H1 (cell line): ENCODE data around the gene P2RY13. TPM values are rescaled to one million over a fixed set of nuclear protein-coding genes. Genes with fewer than 3 reads are reported as not detected.

Experiments
- CTCF ChIA-PET: fragments of 300-600 bp; sonication (Branson Sonifier 250); formaldehyde crosslinking; loops from one replicate; lab custom pipeline; 2021; ENCODE audit not compliant: partially characterized antibody; lab: Charles Lee
- POLR2A ChIA-PET: fragments of 300-600 bp; sonication (Branson Sonifier 250); formaldehyde crosslinking; loops from one replicate; lab custom pipeline; 2021; ENCODE audit warnings: inconsistent platforms; ENCODE audit not compliant: partially characterized antibody; lab: Charles Lee
- DNase-seq, 2 experiments: peaks; one replicate each; pipeline versions ENCODE4 v3.0.0 to v3.0.0-alpha.2; 2010 to 2022; ENCODE audit warnings: low spot score in 2 of 2, low read depth in 1 of 2, mixed read lengths in 1 of 2
- FAIRE-seq: peaks from 2 replicates; lab custom pipeline; 2011; peaks lifted over from hg19 to GRCh38; lab: Jason Lieb, UNC
- H2AFZ ChIP-seq: 2 replicates; pipeline ENCODE4 v1.8.1; 2012; ENCODE audit warnings: low read length, inconsistent platforms
- H2AK5ac ChIP-seq: 2 replicates; pipeline ENCODE4 v1.6.1; 2013; ENCODE audit warnings: low read depth, low read length
- H2BK120ac ChIP-seq: replicated peaks from 2 replicates; pipeline ENCODE3; 2013; ENCODE audit warnings: low read depth, low read length, inconsistent platforms
- H2BK12ac ChIP-seq: 2 replicates; pipeline ENCODE4 v1.6.1; 2013; ENCODE audit warnings: low read depth, low read length
- H2BK15ac ChIP-seq: 2 replicates; pipeline ENCODE4 v1.6.1; 2013; ENCODE audit warnings: low read length
- H2BK20ac ChIP-seq: 2 replicates; pipeline ENCODE4 v1.6.1; 2013; ENCODE audit warnings: low read length
- H2BK5ac ChIP-seq: 2 replicates; pipeline ENCODE4 v1.6.1; 2013; ENCODE audit warnings: low read depth, low read length
- H3K14ac ChIP-seq: 2 replicates; pipeline ENCODE4 v1.6.1; 2013; ENCODE audit warnings: inconsistent platforms; ENCODE audit not compliant: insufficient read length
- H3K18ac ChIP-seq: 2 replicates; pipeline ENCODE4 v1.6.1; 2013; ENCODE audit warnings: low read length; ENCODE audit errors: extremely low read depth
- H3K23ac ChIP-seq: 2 replicates; pipeline ENCODE4 v1.6.1; 2013; ENCODE audit warnings: inconsistent platforms; ENCODE audit not compliant: insufficient read length
- H3K23me2 ChIP-seq: 2 replicates; pipeline ENCODE4 v1.6.1; 2013; ENCODE audit warnings: low read depth, low read length
- H3K27ac ChIP-seq: 2 replicates; pipeline ENCODE4 v1.6.1; 2011; ENCODE audit warnings: low read depth, low read length, inconsistent platforms
- H3K27me3 ChIP-seq, 4 experiments: replicated peaks in 1 of 4; 1 replicate in 1 of 4; 2 replicates in 3 of 4; pipeline versions ENCODE4 v1.6.1 to v1.8.1; 2011 to 2013; ENCODE audit warnings: low read length in 3 of 4, mild to moderate bottlenecking in 3 of 4, inconsistent platforms in 2 of 4, mixed read lengths in 2 of 4, moderate library complexity in 1 of 4; ENCODE audit not compliant: control insufficient read depth in 3 of 4, insufficient read depth in 3 of 4; ENCODE audit errors: extremely low read depth in 1 of 4
- H3K36me3 ChIP-seq, 4 experiments: 2 replicates each; pipeline versions ENCODE4 v1.6.1 to v1.8.1; 2011 to 2013; ENCODE audit warnings: mild to moderate bottlenecking in 4 of 4, low read length in 3 of 4, moderate library complexity in 2 of 4, control low read depth in 1 of 4, inconsistent platforms in 1 of 4; ENCODE audit not compliant: insufficient read depth in 4 of 4, control insufficient read depth in 2 of 4
- H3K4ac ChIP-seq: replicated peaks from 2 replicates; pipeline ENCODE3; 2013; ENCODE audit warnings: low read length, low read depth, mixed read lengths, inconsistent platforms; ENCODE audit not compliant: insufficient read length
- H3K4me1 ChIP-seq, 4 experiments: replicated peaks in 1 of 4; 1 replicate in 1 of 4; 2 replicates in 3 of 4; pipeline versions ENCODE4 v1.6.1 to v1.8.1; 2011 to 2013; ENCODE audit warnings: low read length in 3 of 4, inconsistent platforms in 2 of 4, mixed read lengths in 1 of 4; ENCODE audit not compliant: insufficient read depth in 4 of 4, control insufficient read depth in 3 of 4
- H3K4me2 ChIP-seq, 2 experiments: 2 replicates each; pipeline versions ENCODE4 v1.6.1 to v1.8.1; 2011 to 2013; ENCODE audit warnings: low read depth in 2 of 2, low read length in 2 of 2, control low read depth in 1 of 2, inconsistent platforms in 1 of 2, mild to moderate bottlenecking in 1 of 2; ENCODE audit not compliant: insufficient read depth in 1 of 2
- H3K4me3 ChIP-seq, 4 experiments: fragments of 200-600, 300-600 bp in 1 of 4; sonication (generic), shearing (Covaris generic), sonication (Bioruptor Twin) in 1 of 4; 2 replicates each; pipeline versions ENCODE4 v1.5.1 to v1.8.1; 2011 to 2016; ENCODE audit warnings: low read length in 4 of 4, low read depth in 3 of 4, control low read depth in 2 of 4, inconsistent platforms in 2 of 4, mild to moderate bottlenecking in 2 of 4, mixed read lengths in 1 of 4, moderate library complexity in 1 of 4; ENCODE audit not compliant: insufficient read depth in 2 of 4; ENCODE audit errors: extremely low read depth in 1 of 4
- H3K56ac ChIP-seq: replicated peaks from 2 replicates; pipeline ENCODE3; 2013; ENCODE audit warnings: low read depth, mild to moderate bottlenecking, mixed read lengths, low read length, inconsistent platforms; ENCODE audit not compliant: insufficient read length
- H3K79me1 ChIP-seq: 2 replicates; pipeline ENCODE4 v1.6.1; 2013; ENCODE audit warnings: low read depth, low read length, control low read depth
- H3K79me2 ChIP-seq, 2 experiments: 2 replicates each; pipeline versions ENCODE4 v1.6.1 to v1.8.1; 2012 to 2013; ENCODE audit warnings: low read length in 2 of 2, mild to moderate bottlenecking in 2 of 2, inconsistent platforms in 1 of 2; ENCODE audit not compliant: insufficient read depth in 2 of 2, control insufficient read depth in 1 of 2
- H3K9ac ChIP-seq, 4 experiments: replicated peaks in 1 of 4; 1 replicate in 1 of 4; 2 replicates in 3 of 4; pipeline versions ENCODE4 v1.6.1 to v1.8.1; 2011 to 2013; ENCODE audit warnings: low read depth in 3 of 4, low read length in 3 of 4, control low read depth in 2 of 4, mild to moderate bottlenecking in 2 of 4, moderate library complexity in 2 of 4, inconsistent platforms in 1 of 4; ENCODE audit errors: extremely low read depth in 1 of 4
- H3K9me3 ChIP-seq, 2 experiments: 2 replicates each; pipeline versions ENCODE4 v1.6.1 to v1.8.1; 2012 to 2013; ENCODE audit warnings: mild to moderate bottlenecking in 2 of 2, moderate library complexity in 2 of 2, control low read depth in 1 of 2, inconsistent platforms in 1 of 2, low read depth in 1 of 2, low read length in 1 of 2, mixed read lengths in 1 of 2; ENCODE audit not compliant: insufficient read depth in 2 of 2
- H4K20me1 ChIP-seq, 2 experiments: replicated peaks in 1 of 2; 2 replicates each; pipeline versions ENCODE3 to v1.8.1; 2011 to 2013; ENCODE audit warnings: inconsistent platforms in 2 of 2, low read length in 2 of 2, mild to moderate bottlenecking in 1 of 2; ENCODE audit not compliant: insufficient read depth in 2 of 2, control insufficient read depth in 1 of 2
- H4K5ac ChIP-seq: 2 replicates; pipeline ENCODE4 v1.6.1; 2013; ENCODE audit warnings: low read length, low read depth, mixed read lengths, inconsistent platforms; ENCODE audit not compliant: insufficient read length
- H4K8ac ChIP-seq: 2 replicates; pipeline ENCODE4 v1.8.0; 2013; ENCODE audit warnings: mild to moderate bottlenecking, moderate library complexity, low read length, inconsistent platforms; ENCODE audit not compliant: insufficient read depth; ENCODE audit errors: extremely low read depth
- H4K91ac ChIP-seq: replicated peaks from 2 replicates; pipeline ENCODE3; 2013; ENCODE audit warnings: low read length, mixed read lengths, inconsistent platforms; ENCODE audit not compliant: insufficient read length
- CHD1 ChIP-seq: IDR thresholded peaks from 2 replicates; pipeline ENCODE4 v1.6.1; 2012; ENCODE audit warnings: low read depth, low read length, improper control_type of control experiment
- CTBP2 ChIP-seq: IDR thresholded peaks from 2 replicates; pipeline ENCODE4 v1.7.0; 2011; ENCODE audit warnings: borderline replicate concordance, mild to moderate bottlenecking, moderate library complexity, mixed read lengths, low read length; ENCODE audit not compliant: insufficient read depth, insufficient read length
- EZH2 ChIP-seq: fragments of 200-600 bp; sonication (generic); IDR thresholded peaks from 2 replicates; pipeline ENCODE4 v1.7.1; 2012; ENCODE audit warnings: low read depth, mild to moderate bottlenecking, moderate library complexity, low read length, inconsistent platforms; ENCODE audit not compliant: severe bottlenecking
- JUN ChIP-seq: IDR thresholded peaks from 2 replicates; pipeline ENCODE4 v1.6.1; 2011; ENCODE audit warnings: low read depth, mild to moderate bottlenecking, improper control_type of control experiment, low read length
- KDM5A ChIP-seq: fragments of 200-600 bp; IDR thresholded peaks from 2 replicates; pipeline ENCODE4 v1.7.1; 2012; ENCODE audit warnings: mild to moderate bottlenecking, low read length, inconsistent platforms, mixed read lengths
- NANOG ChIP-seq: IDR thresholded peaks from 2 replicates; pipeline ENCODE4 v1.6.1; 2011; ENCODE audit warnings: low read length, low read depth, mild to moderate bottlenecking, inconsistent platforms; ENCODE audit not compliant: insufficient read depth, poor library complexity, severe bottlenecking
- PHF8 ChIP-seq: fragments of 200-600 bp; sonication (generic); conservative IDR thresholded peaks from 2 replicates; pipeline ENCODE4 v1.7.1; 2012; ENCODE audit warnings: low read depth, mild to moderate bottlenecking, inconsistent platforms, low read length, moderate library complexity
- POLR2A ChIP-seq, 2 experiments: IDR thresholded peaks; 1 replicate in 1 of 2; 2 replicates in 1 of 2; pipeline ENCODE4 v1.6.1; 2011; ENCODE audit warnings: low read depth in 2 of 2, low read length in 2 of 2, mild to moderate bottlenecking in 2 of 2; ENCODE audit errors: control extremely low read depth in 1 of 2
- RFX5 ChIP-seq: IDR thresholded peaks from 2 replicates; pipeline ENCODE4 v1.6.1; 2011; ENCODE audit warnings: low read depth, low read length, improper control_type of control experiment, borderline replicate concordance
- SAP30 ChIP-seq: fragments of 300-600 bp; sonication (generic); IDR thresholded peaks from 2 replicates; pipeline ENCODE4 v1.7.1; 2012; ENCODE audit warnings: low read length, moderate library complexity, mild to moderate bottlenecking, inconsistent platforms; ENCODE audit not compliant: insufficient read depth, insufficient replicate concordance
- SIN3A ChIP-seq, 2 experiments: IDR thresholded peaks in 1 of 2; conservative IDR thresholded peaks in 1 of 2; 2 replicates each; pipeline ENCODE4 v1.6.1; 2011 to 2012; ENCODE audit warnings: low read length in 2 of 2, improper control_type of control experiment in 1 of 2, low read depth in 1 of 2, mild to moderate bottlenecking in 1 of 2
- TCF12 ChIP-seq: IDR thresholded peaks from 2 replicates; pipeline ENCODE4 v1.6.1; 2011; ENCODE audit warnings: low read depth, mild to moderate bottlenecking, low read length
- ZNF274 ChIP-seq: IDR thresholded peaks from 2 replicates; pipeline ENCODE4 v1.7.0; 2012; ENCODE audit warnings: low read length, borderline replicate concordance; ENCODE audit errors: extremely low read depth
- WGBS, 2 experiments: shearing (Covaris generic) in 1 of 2; methylation state at CpG; one replicate each; pipeline versions ENCODE4 v1.1.6 to v1.1.7; 2013 to 2015; ENCODE audit warnings: low lambda C conversion rate in 2 of 2, mixed read lengths in 2 of 2, inconsistent platforms in 1 of 2, low coverage in 1 of 2, missing lambda C conversion rate in 1 of 2; ENCODE audit not compliant: insufficient replicate concordance in 2 of 2, insufficient coverage in 1 of 2, insufficient read length in 1 of 2; ENCODE audit errors: extremely low coverage in 1 of 2, missing lambda C conversion rate in 1 of 2; 5-methylcytosine and 5-hydroxymethylcytosine counted together
- polyA plus RNA-seq, 7 experiments: library from polyadenylated mRNA; depleted of rRNA in 3 of 7; stranded (reverse) in 5 of 7; unstranded in 2 of 7; fragments of >200 nt in 5 of 7; fragments of 200-250 nt in 2 of 7; gene quantifications; 1 replicate in 5 of 7; 2 replicates in 1 of 7; 4 replicates in 1 of 7; pipeline versions ENCODE4 v1.2.1 to v1.2.3, GENCODE V29; 2011 to 2013; ENCODE audit warnings: missing spikeins in 2 of 7, mixed read lengths in 2 of 7
- total RNA-seq: library from RNA; stranded (reverse); fragmentation: NEBNext Ultra II Directional; extraction: Animal tissue kit (Norgen Biotek cat#: 25700); gene quantifications from 2 replicates; pipeline ENCODE4 v1.2.1, GENCODE V29; 2021

P2RY13 gene
- total and polyA plus RNA-seq, 2 of the 8 experiments (the other 6 are each of a cell fraction or from before 2014, with no cell fraction given), result not detected

- no peak overlapping the region for H2AFZ ChIP-seq
- H2BK20ac ChIP-seq, result no peak overlapping the region
- H3K4ac ChIP-seq, result no peak overlapping the region
- no peak for DNase-seq
- no peak overlapping the region for H3K9ac ChIP-seq
- no peaks in the 10 kb centered on the region for H3K79me1 ChIP-seq
- no peak for FAIRE-seq
- no peak overlapping the region for H3K4me2 ChIP-seq
- no peak overlapping the region for H3K23ac ChIP-seq
- H2BK5ac ChIP-seq, result no peak overlapping the region
- no peak overlapping the region for H3K56ac ChIP-seq
- 76% methylated on average over 4 of the region's 4 CpGs; no CpG with 5 or more reads in 1 of the 2 experiments for WGBS, 2 experiments
- H3K23me2 ChIP-seq, result no peaks in the 10 kb centered on the region
- no peak overlapping the region for H2BK120ac ChIP-seq
- H3K36me3 ChIP-seq, result peaks cover 0 to 5% (median 0%) of the 10 kb centered on the region in 4 experiments; a peak in 2 of 8 replicates
- H4K20me1 ChIP-seq, result no peaks in the 10 kb centered on the region
- H4K91ac ChIP-seq, result no peak overlapping the region
- H3K14ac ChIP-seq, result no peak overlapping the region
- H3K79me2 ChIP-seq, result no peaks in the 10 kb centered on the region
- H2BK12ac ChIP-seq, result no peak overlapping the region
- H3K4me3 ChIP-seq, result no peak overlapping the region
- H3K4me1 ChIP-seq, result no peaks in the 10 kb centered on the region
- H4K5ac ChIP-seq, result no peak overlapping the region
- CTCF ChIA-PET, result no interaction called here
- no peak overlapping the region for H3K27ac ChIP-seq
- H3K27me3 ChIP-seq, result no peaks in the 10 kb centered on the region
- POLR2A ChIA-PET, result no interaction called here
- no peak overlapping the region for H2AK5ac ChIP-seq
- no peak overlapping the region for H2BK15ac ChIP-seq
- no peak overlapping the region for H3K18ac ChIP-seq
- H3K9me3 ChIP-seq, result no peaks in the 10 kb centered on the region
- no peak overlapping the region for H4K8ac ChIP-seq
- TF ChIP-seq RFX5 (no peak), TCF12 (no peak), PHF8 (no peak), CHD1 (no peak), POLR2A (IDR thresholded peaks at IDR 0.05; ENCODE audit: control extremely low read depth in 1 of 2, low read depth in 2 of 2, low read length in 2 of 2) (no peak), EZH2 (no peak), SAP30 (no peak), CTBP2 (no peak), JUN (no peak), NANOG (no peak), ZNF274 (no peak), SIN3A (conservative IDR thresholded peaks at IDR 0.05 in 1 of 2, IDR thresholded peaks at IDR 0.05 in 1 of 2; ENCODE audit: low read depth in 1 of 2, low read length in 2 of 2) (no peak), KDM5A (no peak)
Measured at GRCh38 chr3:151372063-151372820, 42.9 kb upstream of the P2RY13 start.
